ENCODE results near the gene JAG2. TPM values are rescaled to one million over a fixed set of nuclear protein-coding genes. Genes with fewer than 3 reads are reported as not detected.

The JAG2 gene
- total RNA-seq, 1 donor = 0.86 TPM

GRCh38 chr14:105166571-105167302, 1.8 kb downstream of the JAG2 start:
- no peak for TF ChIP-seq CTCF (IDR thresholded peaks at IDR 0.05; ENCODE audit: insufficient read depth, low read depth, low read length)
- H3K4me3 ChIP-seq (ENCODE audit: low read depth, low read length) = no peak overlapping the region
- no peak for DNase-seq (ENCODE audit: low read depth)

- H3K4me3 ChIP-seq (ENCODE audit: low read depth, low read length) = no peak overlapping the region
- no peak for DNase-seq (ENCODE audit: low read depth)
- no peak for TF ChIP-seq CTCF (IDR thresholded peaks at IDR 0.05; ENCODE audit: insufficient read depth, low read depth, low read length)
Measured at GRCh38 chr14:105165761-105166485, 2.7 kb downstream of the JAG2 start.

GRCh38 chr14:105165134-105165704, 3.4 kb downstream of the JAG2 start:
- no peak for DNase-seq (ENCODE audit: low read depth)
- no peak overlapping the region for H3K4me3 ChIP-seq (ENCODE audit: low read depth, low read length)
- TF ChIP-seq CTCF (IDR thresholded peaks at IDR 0.05; ENCODE audit: insufficient read depth, low read depth, low read length) = no peak

- no peak overlapping the region for H3K4me3 ChIP-seq (ENCODE audit: low read depth, low read length)
- TF ChIP-seq CTCF (IDR thresholded peaks at IDR 0.05; ENCODE audit: insufficient read depth, low read depth, low read length) = no peak
- DNase-seq (ENCODE audit: low read depth) = no peak
Measured at GRCh38 chr14:105163040-105163742, 5.4 kb downstream of the JAG2 start.

GRCh38 chr14:105162669-105162979, 6.0 kb downstream of the JAG2 start:
- DNase-seq (ENCODE audit: low read depth) = no peak
- no peak for TF ChIP-seq CTCF (IDR thresholded peaks at IDR 0.05; ENCODE audit: insufficient read depth, low read depth, low read length)
- no peak overlapping the region for H3K4me3 ChIP-seq (ENCODE audit: low read depth, low read length)

GRCh38 chr14:105161964-105162668, 6.5 kb downstream of the JAG2 start:
- TF ChIP-seq CTCF (IDR thresholded peaks at IDR 0.05; ENCODE audit: insufficient read depth, low read depth, low read length) = no peak
- no peak for DNase-seq (ENCODE audit: low read depth)
- H3K4me3 ChIP-seq (ENCODE audit: low read depth, low read length) = no peak overlapping the region

All from fibroblast of villous mesenchyme (primary cell).